NCI-H510A (cell line): ENCODE data around the gene DLX1.
"Not testable (repeated sequence)": the region's sequence is repeated elsewhere in the genome, so short reads cannot be mapped to it uniquely, and the experiment has no call there.

ENCODE experiments used
- DNase-seq: peaks from one replicate; lab custom pipeline; 2025; lab: John Stamatoyannopoulos, UW

Gene DLX1

DNA sequence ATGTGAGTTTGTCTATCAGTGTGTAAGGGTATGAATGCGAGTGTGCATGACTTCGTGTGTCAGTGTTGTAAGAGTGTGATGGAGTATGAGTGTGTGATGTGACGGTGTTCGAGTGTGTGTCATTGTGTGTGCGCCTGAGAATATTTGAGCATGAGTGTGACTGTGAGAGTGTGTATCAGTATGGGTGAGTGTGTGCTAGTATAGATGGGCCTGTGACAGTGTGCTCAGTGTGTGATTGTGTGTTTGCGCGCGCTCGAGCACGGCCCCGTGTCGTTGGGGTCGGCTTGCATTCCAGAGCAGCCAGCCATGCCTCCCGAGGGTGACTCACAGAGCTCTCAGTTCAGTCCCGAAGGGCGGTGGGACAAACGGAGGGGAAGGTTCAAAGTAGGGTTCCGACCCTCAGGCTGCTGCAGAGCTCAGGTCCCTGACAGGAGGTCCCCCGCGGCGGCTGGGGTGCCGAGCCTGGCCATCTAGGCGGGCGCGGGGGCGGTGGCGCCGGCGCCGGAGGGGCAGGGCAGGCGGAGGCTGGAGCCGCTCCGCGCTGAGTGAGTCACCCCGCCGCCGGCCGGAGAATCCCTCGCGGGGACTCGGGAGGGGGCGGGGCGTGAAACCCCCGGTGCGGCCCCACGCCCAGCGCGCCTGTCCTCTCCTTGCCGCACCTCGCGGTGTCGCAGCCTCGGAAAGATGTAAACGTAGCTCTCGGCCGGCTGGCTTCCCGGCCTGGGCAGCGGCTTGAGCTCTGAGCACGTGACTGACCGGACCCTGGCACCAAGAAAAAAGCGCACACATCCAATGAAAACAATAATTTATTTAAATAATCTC lies 13.6 kb downstream of the DLX1 start:
- DNase-seq: no peak

DNA sequence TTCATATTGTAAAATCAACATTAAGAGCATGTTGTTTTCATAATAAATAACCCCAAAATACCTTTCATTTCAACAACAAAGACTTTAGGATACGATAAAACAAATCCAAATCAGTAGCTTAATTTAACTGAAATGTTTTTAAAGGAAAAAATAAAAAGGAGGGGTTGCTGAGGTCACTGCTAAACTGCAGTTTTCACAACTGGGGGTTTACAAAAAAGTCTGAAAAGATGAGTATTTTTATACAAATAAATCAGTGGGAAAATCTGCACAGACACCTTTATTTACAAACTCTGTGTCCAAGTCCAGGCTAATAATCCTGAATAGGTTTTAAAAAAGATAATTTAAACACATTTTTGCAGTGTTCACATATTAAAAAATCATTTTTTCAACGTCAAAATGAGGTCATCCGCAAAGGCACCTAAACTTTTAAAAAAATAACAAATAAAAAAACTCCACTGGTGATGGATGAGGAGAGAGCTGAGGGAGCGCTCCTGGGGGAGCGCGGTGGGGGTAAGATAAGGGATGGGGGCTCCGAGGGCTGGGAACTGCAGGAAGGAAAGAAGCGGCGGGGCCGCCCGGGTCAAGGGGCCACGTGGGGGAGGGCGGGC lies 14.3 kb downstream of the DLX1 start:
- DNase-seq: no peak

DNA sequence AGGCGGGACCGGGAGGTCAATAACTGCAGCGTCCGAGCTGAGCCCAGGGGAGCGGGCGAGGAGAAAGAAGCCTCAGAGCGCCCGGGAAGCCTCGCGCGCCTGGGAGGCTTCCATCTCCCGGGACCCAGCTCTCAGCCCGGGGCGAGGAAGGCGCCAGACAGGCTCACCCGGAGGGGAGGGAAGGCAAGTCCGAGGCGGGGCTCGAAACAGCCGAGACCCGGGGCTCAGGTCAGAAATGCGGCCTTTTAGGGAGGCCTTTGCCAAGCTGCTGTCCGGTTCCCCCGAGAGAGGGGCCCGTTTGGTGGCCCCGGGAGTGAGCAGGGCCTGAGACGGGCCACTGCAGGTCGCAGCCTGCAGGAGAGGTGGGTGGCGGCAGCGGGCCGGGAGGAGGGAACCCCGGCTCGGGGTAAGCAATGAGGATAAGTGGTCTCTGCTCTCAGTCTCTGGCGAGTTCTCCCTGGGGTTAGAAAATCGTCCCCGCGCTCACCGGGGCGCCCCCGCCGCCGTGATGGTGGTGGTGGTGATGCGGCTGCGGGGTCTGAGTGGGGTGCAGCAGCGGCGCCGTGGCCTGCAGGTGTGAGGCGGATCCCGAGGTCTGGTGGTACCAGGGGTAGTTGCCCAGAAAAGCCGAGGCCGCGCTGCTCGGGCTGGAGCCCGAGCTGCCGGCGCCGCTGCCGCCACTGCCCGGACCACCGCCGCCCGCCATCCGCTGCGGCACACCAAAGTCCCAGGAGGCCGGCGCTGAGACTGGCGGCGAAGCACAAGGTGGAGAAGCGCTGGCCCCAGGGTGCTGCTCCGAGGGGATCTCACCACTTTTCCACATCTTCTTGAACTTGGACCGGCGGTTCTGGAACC lies 15.0 kb downstream of the DLX1 start:
- DNase-seq: no peak

DNA sequence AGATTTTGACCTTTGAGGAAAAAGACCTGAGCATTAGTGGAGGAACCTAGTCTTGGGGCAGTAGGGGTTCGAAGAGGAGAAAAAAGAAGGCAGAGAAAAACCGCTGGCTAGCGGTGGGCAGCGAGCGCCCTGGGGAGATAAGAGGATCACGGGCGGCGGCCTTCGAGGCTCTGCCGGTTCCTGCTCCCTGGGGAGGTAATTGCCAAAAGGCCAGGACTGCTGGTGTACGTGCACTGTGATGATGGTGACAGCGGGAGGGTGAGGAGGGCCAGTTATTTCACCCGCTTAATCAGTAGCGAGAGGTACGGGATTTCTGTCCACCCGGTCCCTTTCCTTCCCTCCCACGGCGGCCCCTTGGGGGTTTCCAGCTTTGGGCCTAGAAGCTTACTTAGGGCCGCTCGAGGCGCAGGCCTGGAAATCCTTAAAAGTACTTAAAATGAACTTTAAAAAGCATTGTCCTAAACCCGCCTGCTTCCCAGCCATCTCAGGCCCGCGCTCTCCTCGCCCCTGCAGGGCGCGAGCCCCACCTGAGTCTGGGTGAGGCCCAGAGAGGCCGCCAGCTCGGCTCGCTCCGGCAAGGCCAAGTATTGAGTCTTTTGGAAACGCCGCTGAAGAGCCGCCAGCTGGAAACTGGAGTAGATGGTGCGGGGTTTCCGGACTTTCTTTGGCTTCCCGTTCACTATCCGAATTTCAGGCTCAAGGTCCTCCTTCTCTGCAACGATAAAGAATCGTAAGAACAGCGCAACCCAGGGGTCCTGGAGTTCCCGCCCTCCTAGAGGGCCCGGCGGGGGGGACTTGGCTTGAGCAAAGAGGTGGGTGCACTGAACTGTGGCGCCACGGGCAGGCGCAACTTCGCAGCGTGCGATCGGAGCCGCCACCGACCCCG lies 15.9 kb downstream of the DLX1 start:
- no peak for DNase-seq

DNA sequence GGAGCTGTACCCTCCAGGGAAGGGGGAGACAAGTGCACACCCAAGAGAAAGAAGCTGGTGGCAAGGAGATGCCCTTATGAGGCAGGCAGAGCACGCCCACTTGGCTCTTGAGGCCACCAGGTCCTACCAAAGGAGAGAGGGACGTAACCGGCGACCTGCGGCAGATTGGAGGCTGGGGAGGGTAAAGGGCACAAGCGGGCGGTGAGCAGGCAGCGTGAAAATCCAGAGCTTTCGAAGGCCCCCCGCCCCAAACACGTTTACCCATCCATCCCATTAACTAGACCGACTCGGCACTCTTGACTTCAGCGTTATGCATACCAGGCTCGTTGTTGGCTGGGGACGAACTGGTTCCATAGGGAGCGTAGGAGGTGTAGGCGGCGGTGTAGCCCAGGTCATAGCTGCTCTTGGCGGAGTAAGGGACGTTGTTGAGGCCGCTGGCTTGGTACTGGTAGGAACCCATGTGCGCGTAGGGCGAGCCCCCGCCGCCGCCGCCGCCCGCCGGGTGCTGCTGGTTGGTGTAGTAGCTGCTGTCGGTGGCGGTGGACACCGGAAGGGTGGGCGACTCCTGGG lies 16.6 kb downstream of the DLX1 start:
- peak; percentile 55 for DNase-seq

DNA sequence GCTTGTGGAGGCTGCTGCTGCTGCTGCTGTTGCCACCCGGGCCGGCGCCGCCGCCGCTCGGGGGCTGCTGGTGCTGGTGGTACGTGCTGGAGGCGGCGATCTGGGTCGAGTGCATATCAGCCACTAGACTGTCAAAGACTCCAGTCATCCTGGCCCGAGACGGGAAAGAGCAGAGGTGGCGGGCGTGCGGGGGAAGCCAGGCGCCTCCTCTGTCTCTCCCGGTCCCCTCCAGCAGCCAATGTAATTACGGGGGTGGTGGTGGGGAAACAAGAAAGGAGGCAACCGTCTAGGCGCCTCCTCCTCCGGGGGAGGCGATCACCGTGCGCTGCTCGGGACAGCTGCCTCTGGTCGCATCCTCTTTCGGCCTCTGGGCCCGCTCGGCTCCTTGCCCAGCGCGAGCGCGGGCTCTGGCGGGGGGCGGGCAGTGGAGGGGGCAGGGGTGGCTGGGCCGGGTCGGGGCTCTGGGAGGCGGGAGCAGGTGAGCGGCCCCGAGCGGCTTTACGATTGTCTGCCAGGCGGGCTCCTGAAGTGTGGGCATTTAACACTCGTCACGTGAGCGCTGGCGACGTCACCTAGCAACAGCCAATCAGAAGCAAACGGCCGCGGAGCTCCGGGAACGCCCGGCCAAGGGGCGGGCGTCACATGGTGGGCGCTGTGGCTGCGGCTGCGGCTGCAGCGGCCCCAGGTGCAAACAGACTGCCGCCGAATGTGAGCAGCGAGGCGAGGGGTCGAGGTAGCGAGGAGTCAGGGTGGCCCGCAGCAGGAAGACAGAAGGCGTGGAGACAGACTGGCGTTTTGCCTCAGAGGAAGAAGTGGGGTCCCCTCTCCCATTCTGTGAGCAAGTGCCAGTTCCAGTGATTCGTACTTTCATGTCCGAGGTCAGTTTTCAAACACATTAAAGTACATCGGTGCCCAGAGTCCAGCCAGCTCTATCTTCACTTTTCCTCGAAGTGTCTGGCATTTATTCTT lies 17.4 kb downstream of the DLX1 start, which contains the start of gene DLX2:
Gene DLX2 (minus strand): TSS at position 510 of the 969 bp plus-strand sequence. CDS start 362 bp downstream, at position 148.
- peak; percentile 97 for DNase-seq

DNA sequence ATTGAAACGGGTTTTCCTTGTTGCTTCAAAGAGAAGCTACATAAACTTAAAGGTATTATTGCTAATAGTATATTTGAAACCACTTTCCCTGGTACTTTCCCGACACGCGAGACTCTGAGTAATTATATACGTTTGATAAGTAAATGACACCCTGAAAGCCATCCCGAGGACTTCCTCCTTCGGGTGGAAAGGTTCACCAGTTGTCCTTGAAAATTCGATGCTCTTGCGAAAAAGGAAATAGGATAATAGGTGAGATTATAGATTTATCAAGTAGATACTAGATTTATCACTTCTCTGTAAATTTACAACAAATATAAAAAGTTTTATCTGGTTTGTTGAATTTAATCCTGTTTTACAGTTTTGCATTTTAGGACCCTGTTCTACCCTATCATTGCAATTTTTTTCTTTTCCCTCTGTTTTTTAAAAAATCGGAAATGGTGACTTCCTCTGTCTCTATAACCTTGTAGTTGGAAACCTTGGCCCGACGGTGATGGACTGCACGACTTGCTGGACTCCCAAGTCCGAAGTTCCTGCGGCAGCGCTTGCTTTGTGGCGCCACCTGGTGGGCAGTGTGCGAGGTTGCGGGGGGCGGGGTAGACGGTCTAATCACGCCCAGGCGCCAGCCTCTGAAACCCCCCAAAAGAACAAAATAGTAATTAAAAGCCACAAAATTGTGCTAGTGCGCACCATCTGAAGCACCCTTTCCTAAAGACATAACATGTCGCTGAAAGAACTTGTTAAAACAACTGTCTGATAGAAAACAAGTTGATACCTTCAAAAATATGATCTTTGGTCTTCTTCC lies 18.4 kb downstream of the DLX1 start:
- DNase-seq: peak; percentile 76

DNA sequence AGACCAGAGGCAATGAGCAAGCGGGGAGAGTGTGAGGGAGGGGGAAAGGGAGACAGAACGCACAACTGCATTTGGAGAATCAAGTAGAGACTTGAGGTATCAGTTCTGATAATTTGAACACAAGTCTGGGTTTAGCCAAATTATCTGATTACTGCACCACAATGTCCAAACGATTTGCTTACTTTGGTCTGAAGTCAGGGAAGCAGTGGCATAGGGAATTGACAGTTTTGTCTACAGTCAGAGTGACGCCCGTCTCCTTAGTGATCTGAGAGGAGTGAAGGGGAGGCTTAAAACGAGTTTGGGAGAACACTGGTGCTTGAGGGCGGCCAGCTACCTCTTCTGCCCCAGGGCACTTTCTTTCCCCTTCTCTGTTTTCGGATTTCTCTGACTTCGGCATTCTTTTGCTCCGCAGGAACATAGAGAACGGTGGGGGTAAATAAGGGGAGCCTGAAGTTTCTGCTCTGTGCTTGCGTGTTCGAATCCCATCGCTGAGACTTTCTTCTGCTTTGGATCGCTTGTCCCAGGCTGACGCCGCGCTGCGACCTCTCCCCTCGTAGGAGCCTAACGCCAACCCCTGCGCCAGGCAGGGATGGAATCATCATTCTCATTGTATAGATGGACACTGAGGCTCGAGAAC lies 20.3 kb downstream of the DLX1 start:
- DNase-seq: no peak

DNA sequence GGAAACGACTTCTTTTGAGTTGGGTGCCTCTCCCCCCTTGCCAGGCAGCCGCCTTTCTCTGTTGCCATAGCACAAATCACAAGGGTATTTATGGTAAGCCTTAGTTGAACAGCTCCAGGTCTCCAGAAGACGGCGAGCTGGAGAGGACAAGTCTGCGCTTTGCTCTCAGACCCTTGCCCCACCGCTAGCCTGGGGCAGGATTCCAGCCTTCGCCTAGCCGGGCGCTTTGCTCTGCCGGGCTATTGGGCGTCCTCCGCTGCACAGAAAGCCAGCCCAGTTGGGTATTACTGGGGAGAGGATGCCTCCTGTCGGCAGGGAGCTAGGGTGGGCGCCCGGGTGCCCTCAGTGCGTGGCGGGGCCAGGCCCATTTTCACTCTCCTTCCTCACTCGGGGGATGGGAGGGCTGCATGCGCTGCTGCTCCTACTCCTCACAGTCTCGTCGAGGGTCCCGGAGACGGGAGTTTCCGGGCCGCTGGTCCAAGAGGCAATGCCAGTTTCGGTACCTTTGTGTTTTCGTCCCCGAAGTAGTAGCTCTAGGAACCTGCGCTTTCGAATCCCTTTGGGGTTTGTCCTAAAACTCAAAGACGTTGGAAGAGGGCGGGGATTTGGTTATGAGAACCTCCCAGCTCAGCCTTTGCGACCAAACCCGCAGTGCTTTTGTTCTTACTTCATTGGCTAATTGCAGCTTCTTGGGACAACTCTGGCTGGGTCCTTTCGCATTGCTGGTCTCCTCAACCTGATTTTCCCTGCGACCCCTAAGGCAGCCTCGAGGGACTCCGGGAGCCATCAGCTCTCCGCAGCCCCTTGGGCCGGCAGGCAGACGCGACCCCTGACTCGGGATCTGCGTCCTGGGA lies 21.0 kb downstream of the DLX1 start:
- peak; percentile 27 for DNase-seq

DNA sequence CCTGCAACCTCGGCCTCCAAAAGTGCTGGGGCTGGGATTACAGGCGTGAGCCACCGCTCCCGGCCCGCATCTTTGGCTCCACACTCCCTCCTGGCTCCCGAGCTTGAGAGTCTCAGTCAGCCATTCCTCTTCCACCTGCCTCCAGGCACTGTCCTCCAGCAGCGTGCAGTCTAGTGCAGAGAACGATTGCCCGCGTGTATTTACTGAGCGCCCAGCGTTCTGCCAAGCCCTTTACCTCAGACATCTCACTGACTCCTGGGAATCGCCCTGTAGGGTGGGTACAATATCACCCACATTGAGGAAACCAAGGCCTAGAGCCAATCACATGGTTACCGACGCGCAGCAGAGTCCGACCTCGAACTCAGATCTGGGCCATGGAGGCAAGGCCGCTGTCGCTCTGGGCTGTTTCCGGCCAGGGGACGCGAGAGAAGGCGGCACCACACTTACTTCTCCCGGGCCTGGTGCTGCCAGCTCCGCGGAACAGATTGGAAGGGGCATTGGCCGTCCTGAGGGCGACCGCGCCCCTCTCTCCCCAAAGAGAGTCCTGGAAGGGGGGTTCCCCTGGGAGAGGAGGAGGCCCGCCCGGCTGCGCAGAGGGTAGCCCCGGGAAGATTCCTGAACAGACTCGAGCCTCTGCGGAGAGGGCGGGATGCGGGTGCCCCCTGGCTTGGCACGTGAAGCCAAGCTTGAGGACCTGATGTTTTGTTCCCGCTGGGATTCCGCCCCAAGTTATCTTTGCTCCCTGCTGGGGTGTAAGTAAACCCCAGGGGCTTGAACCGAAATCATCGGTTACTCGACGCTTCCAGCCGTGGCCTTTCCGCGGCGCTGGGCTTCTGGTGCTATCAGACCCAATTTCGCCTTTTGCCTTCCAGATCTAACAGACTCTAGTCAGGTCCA lies 22.6 kb downstream of the DLX1 start:
- DNase-seq: no peak

DNA sequence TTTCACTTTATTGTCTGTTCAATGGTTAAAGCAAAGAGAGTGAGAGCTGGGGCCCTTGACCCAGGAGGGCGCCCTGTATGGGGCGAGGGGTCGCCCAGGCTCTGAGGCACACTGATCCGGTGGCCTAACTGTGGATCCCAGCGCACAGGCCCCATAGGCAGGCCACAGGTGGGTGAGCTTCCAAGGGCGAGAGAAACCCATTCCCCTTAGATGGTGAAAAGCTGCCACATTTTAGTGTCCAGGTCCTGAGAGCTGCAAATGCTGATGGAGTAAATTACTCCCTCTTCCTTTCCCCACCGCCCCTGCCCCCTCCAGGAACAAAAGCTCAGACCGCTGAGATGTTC lies 23.3 kb downstream of the DLX1 start:
- no peak for DNase-seq

DNA sequence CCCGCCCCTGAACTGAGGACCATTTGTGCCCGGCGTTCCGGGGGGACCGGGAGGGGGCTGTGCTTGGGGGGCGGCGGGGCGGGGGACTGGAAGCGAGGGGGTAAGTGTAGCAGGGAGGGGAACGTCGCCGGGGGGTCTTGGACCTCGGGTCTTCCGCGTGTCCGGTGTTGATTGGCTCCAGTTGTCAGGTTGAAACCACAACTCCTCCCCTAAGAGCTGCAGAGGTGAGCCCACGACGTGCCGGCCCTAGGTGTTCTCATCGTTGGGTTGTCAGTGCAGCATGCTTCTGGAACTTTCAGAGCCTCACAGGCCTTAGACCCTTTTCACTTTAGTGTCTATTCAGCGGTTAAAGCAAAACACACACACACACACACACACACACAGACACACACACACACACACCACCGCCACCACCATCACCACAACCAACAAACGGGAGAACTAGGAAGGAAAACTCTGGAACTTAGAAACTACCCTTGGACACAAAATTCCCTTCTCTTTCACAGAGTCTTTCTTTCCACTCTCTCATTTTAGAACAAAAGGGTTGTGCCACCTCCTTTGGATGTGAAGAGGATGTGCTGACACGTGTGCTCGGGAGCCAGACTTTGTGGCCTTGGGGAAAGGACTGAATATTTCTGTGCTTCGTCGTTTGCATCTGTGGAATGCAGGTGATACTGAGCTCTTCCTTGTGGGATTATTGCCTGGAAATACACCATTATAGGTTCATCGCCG lies 24.1 kb downstream of the DLX1 start:
- no peak for DNase-seq

DNA sequence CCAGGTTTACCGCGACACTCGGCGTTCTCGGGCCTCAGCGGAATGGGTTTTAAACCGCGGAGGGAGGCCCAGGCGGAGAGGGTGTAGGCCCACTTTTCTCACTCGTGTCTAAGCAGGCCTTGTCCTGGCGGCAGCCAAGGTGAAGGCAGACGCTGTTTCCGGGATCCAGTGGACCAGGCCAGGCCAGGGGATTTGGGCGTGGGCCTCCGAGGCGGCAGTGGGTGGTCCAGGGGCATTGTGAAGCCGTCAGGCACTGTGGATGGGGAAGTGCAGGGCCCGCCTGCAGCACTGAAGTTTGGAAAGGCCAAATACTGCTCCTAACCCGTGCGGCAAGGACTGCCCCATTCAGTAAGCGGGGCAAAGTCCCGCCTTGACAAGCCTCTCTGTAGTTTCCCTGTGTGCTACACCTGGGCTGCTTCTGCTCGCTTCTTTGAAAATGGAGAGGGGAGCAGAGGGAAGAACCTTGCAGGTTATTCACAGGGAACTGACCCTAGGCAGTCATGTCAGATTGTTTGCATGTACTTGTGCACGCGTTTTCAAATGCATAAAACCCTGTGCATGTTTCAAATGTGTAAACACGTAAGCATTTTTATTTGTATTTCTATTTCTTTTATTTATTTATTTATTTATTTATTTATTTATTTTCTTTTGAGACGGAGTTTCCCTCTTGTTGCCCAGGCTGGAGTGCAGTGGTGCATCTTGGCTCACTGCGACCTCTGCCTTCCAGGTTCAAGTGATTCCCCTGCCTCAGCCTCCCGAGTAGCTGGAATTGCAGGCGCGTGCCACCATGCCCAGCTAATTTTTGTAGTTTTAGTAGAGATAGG lies 24.9 kb downstream of the DLX1 start:
- no peak for DNase-seq

DNA sequence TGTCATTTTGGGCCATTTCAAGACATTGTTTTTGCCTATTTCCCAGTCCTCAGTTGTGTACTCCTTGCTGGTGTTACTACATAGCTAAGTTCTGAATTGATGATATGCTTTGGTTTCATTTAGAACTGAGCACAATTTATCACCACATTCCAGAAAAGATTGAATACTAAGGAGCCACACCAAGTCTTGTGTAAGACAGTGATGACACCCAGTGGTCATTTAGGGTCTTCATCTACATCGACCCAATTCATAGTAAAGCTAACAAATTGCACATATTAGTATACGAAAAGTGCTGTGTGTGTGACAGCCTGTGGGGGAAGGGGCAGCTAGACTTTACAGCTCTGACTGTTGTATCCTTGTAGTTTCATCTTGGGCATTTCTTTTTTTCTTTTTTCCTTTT lies 28.3 kb downstream of the DLX1 start:
- no peak for DNase-seq

DNA sequence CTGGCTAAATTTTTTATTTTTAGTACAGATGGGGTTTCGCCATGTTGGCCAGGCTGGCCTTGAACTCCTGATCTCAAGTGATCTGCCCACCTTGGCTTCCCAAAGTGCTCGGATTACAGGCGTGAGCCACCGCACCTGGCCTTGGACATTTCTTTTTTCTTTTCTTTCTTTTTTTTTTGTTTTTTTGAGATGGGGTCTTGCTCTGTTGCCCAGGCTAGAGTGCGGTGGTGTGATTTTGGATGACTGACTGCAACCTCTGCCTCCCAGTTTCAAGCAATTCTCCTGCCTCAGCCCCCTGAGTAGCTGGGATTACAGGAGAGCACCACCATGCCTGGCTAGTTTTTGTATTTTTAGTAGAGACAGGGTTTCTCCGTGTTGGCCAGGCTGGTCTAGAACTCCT lies 28.9 kb downstream of the DLX1 start:
- not testable (repeated sequence) for DNase-seq
